Measurements from ENCODE around the gene PFKM.

GRCh38 chr12:48126953-48127630, 7.9 kb downstream of the PFKM start:
- TF ChIP-seq CTCF (IDR thresholded peaks at IDR 0.05), result no peak
- TF ChIP-seq POLR2A (IDR thresholded peaks at IDR 0.05), result no peak

Measured in testis (tissue), 2 donors.